Pericardium fibroblast (primary cell): ENCODE measurements around the gene RBM4. TPM values are rescaled to one million over a fixed set of nuclear protein-coding genes. Genes with fewer than 3 reads are reported as not detected.

Experiments
- total RNA-seq: library from RNA; depleted of rRNA; stranded (reverse); fragments of >200 nt; gene quantifications from 2 replicates; pipeline ENCODE4 v1.2.3, GENCODE V29; 2015

Gene RBM4
- 84.7 and 97.9 TPM in 2 replicates for total RNA-seq

GRCh38 chr11:66638177-66639065, at the start of gene RBM4:
Gene RBM4 (plus strand): TSS chr11:66638703. CDS start chr11:66639712, 1,009 bp downstream.

GRCh38 chr11:66592457-66593302, 45.8 kb upstream of the RBM4 start, which contains the start of the genes CCDC87 and CCS:
Gene CCDC87 (minus strand): TSS chr11:66593063. CDS start chr11:66593015, 48 bp downstream.
Gene CCS (plus strand): TSS chr11:66593185. CDS start chr11:66593262, 77 bp downstream.

GRCh38 chr11:66616379-66617154, 21.9 kb upstream of the RBM4 start, which contains the start of gene RBM14:
Gene RBM14 (plus strand): TSS chr11:66616630. CDS start chr11:66616721, 91 bp downstream.

GRCh38 chr11:66677599-66678375, 39.3 kb downstream of the RBM4 start, which contains the start of gene RBM4B:
Gene RBM4B (minus strand): TSS chr11:66677887. CDS start chr11:66677079, 808 bp downstream.

Other genes starting within 250 kb of the RBM4 start
- gene NPAS4, start 217.7 kb upstream of the RBM4 start, total RNA-seq: under 0.01 TPM in 1 of 2 replicates, not detected in the other
- 44.0 and 45.0 TPM in 2 replicates for gene MRPL11, start 199.9 kb upstream of the RBM4 start, total RNA-seq
- 6.7 and 8.4 TPM in 2 replicates for gene PELI3, start 171.8 kb upstream of the RBM4 start, total RNA-seq
- 24.4 and 52.5 TPM in 2 replicates for gene DPP3, start 158.3 kb upstream of the RBM4 start, total RNA-seq
- 18.6 and 33.6 TPM in 2 replicates for gene BBS1, start 128.1 kb upstream of the RBM4 start, total RNA-seq
- 20.8 and 25.0 TPM in 2 replicates for gene ZDHHC24, start 92.7 kb upstream of the RBM4 start, total RNA-seq
- gene ACTN3, start 91.8 kb upstream of the RBM4 start, total RNA-seq: under 0.01 and 0.26 TPM in 2 replicates
- gene CTSF, start 70.1 kb upstream of the RBM4 start, total RNA-seq: 70.1 and 83.0 TPM in 2 replicates
- gene CCDC87, start 45.6 kb upstream of the RBM4 start, total RNA-seq: 0.26 and 0.58 TPM in 2 replicates
- 29.7 and 33.5 TPM in 2 replicates for gene CCS, start 45.5 kb upstream of the RBM4 start, total RNA-seq
- gene RBM14, start 22.1 kb upstream of the RBM4 start, total RNA-seq: 20.8 and 29.2 TPM in 2 replicates
- gene RBM4B, start 39.2 kb downstream of the RBM4 start, total RNA-seq: 17.2 and 17.7 TPM in 2 replicates
- gene SPTBN2, start 90.5 kb downstream of the RBM4 start, total RNA-seq: 0.12 and 0.85 TPM in 2 replicates
- 17.3 and 26.0 TPM in 2 replicates for gene RCE1, start 204.7 kb downstream of the RBM4 start, total RNA-seq
- gene LRFN4, start 218.4 kb downstream of the RBM4 start, total RNA-seq: 28.3 and 36.5 TPM in 2 replicates